Lower leg skin (tissue), 3 donors: ENCODE data around the gene DUSP6.

Experiments used
- CTCF ChIP-seq, 3 donors: fragments of 450-650 bp; IDR thresholded peaks; one replicate each; pipeline ENCODE4 v1.5.1; 2016; ENCODE audit warnings: antibody characterized with exemption in 3 of 3, mild to moderate bottlenecking in 3 of 3, moderate library complexity in 2 of 3
- POLR2A ChIP-seq, 2 donors: fragments of 450-650 bp; IDR thresholded peaks; one replicate each; pipeline ENCODE4 v1.6.1; 2016 to 2017; ENCODE audit warnings: antibody characterized with exemption in 2 of 2, mild to moderate bottlenecking in 1 of 2, moderate library complexity in 1 of 2

GRCh38 chr12:89325495-89325894 lies 26.8 kb downstream of the DUSP6 start:
- no peak for TF ChIP-seq CTCF (IDR thresholded peaks at IDR 0.05)
- no peak for TF ChIP-seq POLR2A (IDR thresholded peaks at IDR 0.05)
